ENCODE measurements around the gene PDXK. TPM values are rescaled to one million over a fixed set of nuclear protein-coding genes. Genes with fewer than 3 reads are reported as not detected.

The PDXK gene
- total and polyA plus RNA-seq, 2 of the 13 experiments (the other 11 are each of a cell fraction or from before 2014, with no cell fraction given) = 114 to 184 TPM

GRCh38 chr21:43701936-43702784, 16.8 kb upstream of the PDXK start (continued):
- TF ChIP-seq, protein P1, sequence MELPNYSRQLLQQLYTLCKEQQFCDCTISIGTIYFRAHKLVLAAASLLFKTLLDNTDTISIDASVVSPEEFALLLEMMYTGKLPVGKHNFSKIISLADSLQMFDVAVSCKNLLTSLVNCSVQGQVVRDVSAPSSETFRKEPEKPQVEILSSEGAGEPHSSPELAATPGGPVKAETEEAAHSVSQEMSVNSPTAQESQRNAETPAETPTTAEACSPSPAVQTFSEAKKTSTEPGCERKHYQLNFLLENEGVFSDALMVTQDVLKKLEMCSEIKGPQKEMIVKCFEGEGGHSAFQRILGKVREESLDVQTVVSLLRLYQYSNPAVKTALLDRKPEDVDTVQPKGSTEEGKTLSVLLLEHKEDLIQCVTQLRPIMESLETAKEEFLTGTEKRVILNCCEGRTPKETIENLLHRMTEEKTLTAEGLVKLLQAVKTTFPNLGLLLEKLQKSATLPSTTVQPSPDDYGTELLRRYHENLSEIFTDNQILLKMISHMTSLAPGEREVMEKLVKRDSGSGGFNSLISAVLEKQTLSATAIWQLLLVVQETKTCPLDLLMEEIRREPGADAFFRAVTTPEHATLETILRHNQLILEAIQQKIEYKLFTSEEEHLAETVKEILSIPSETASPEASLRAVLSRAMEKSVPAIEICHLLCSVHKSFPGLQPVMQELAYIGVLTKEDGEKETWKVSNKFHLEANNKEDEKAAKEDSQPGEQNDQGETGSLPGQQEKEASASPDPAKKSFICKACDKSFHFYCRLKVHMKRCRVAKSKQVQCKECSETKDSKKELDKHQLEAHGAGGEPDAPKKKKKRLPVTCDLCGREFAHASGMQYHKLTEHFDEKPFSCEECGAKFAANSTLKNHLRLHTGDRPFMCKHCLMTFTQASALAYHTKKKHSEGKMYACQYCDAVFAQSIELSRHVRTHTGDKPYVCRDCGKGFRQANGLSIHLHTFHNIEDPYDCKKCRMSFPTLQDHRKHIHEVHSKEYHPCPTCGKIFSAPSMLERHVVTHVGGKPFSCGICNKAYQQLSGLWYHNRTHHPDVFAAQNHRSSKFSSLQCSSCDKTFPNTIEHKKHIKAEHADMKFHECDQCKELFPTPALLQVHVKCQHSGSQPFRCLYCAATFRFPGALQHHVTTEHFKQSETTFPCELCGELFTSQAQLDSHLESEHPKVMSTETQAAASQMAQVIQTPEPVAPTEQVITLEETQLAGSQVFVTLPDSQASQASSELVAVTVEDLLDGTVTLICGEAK (IDR thresholded peaks at IDR 0.05) = no peak
- TF ChIP-seq, protein P1 (CRISPR knock-in tag; IDR thresholded peaks at IDR 0.05) = 0 out of 2 replicates have a peak, but pooled peaks have one; percentile 1
- no peak for TF ChIP-seq SALL2 (CRISPR knock-in tag; IDR thresholded peaks at IDR 0.05)
- TF ChIP-seq FOXP4 (CRISPR knock-in tag; IDR thresholded peaks at IDR 0.05) = no peak
- TF ChIP-seq, protein P2, sequence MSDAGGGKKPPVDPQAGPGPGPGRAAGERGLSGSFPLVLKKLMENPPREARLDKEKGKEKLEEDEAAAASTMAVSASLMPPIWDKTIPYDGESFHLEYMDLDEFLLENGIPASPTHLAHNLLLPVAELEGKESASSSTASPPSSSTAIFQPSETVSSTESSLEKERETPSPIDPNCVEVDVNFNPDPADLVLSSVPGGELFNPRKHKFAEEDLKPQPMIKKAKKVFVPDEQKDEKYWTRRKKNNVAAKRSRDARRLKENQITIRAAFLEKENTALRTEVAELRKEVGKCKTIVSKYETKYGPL (CRISPR knock-in tag; IDR thresholded peaks at IDR 0.05) = no peak
- TF ChIP-seq BCLAF1 (IDR thresholded peaks at IDR 0.05) = no peak
- no peak for TF ChIP-seq HHEX (CRISPR knock-in tag; IDR thresholded peaks at IDR 0.05)
- TF ChIP-seq ZNF687 (CRISPR knock-in tag; IDR thresholded peaks at IDR 0.05) = peak; percentile 61
- no peak for TF ChIP-seq FOXA3 (CRISPR knock-in tag; IDR thresholded peaks at IDR 0.05)

All from HepG2 (cell line).